SJCRH30 (cell line): ENCODE data around the gene CBLN1. TPM values are rescaled to one million over a fixed set of nuclear protein-coding genes. Genes with fewer than 3 reads are reported as not detected.

Source experiments
- DNase-seq, 2 experiments: peaks; one replicate each; pipeline ENCODE4 v3.0.0-alpha.2; 2015 to 2020
- H3K27ac ChIP-seq: fragments of 250-450 bp; sonication (Bioruptor Pico); 2 replicates; pipeline ENCODE4 v1.5.1; 2020; ENCODE audit warnings: mild to moderate bottlenecking, moderate library complexity
- H3K27me3 ChIP-seq: fragments of 250-450 bp; sonication (Bioruptor Pico); 2 replicates; pipeline ENCODE4 v1.5.1; 2020; ENCODE audit warnings: mild to moderate bottlenecking, moderate library complexity
- H3K36me3 ChIP-seq: fragments of 250-450 bp; sonication (Bioruptor Pico); 2 replicates; pipeline ENCODE4 v1.5.1; 2020; ENCODE audit warnings: mild to moderate bottlenecking, moderate library complexity
- H3K4me1 ChIP-seq: fragments of 250-450 bp; sonication (Bioruptor Pico); 2 replicates; pipeline ENCODE4 v1.5.1; 2020; ENCODE audit warnings: mild to moderate bottlenecking, moderate library complexity
- H3K4me3 ChIP-seq: fragments of 250-450 bp; sonication (Bioruptor Pico); 2 replicates; pipeline ENCODE4 v1.5.1; 2020; ENCODE audit warnings: mild to moderate bottlenecking, moderate library complexity
- H3K9me3 ChIP-seq: fragments of 250-450 bp; sonication (Bioruptor Pico); replicated peaks from 2 replicates; pipeline ENCODE4 v1.5.1; 2020; ENCODE audit warnings: mild to moderate bottlenecking, moderate library complexity
- total RNA-seq: library from RNA; depleted of rRNA; stranded (reverse); fragments of >200 nt; shearing (Covaris generic); gene quantifications from 2 replicates; pipeline ENCODE4 v1.2.3, GENCODE V29; 2014

CBLN1 gene
- total RNA-seq, 1 experiment from 2014 or later: not detected

DNA sequence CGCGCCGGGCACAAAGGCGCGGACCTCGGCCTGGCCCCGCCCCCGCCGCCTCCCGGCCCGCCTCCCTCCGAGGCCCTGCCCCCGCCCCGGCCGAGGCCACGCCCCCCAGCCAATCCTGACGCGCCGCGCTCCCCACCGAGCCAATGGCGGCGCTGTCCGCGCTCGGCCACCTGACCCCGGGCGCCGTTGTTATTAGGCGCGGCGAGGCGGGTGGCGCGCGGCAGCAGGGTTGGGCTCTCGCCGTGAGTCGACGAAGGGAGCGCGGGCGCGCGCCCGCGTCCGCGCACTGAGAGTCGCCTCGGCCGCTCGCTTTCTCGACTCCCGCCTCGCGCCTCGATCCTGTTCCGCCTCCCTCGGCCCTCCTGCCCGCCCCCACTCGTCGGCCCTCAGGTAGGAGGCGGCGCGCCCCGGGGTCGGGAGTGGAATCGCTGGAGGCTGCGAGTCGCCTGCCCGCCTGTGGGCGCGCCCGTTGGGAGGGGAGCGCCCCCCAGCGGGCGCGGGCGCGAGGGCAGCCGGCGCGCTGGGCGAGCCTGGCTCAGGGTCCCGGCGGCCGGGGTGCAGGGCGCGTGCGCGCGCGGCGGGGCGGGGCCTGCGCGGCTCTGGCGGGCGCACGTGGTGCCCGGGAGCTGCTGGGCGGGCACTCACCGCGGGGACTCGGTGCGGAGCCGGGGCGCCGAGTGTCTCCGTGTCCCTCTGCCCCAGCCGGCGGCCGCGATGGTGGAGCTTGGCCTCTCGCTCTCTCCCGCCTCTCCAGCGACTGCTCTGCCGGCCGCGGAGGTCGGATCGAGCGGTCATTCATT lies 405 bp upstream of the CBLN1 start:
- H3K9me3 ChIP-seq: no peaks in the 10 kb centered on the region
- no peaks in the 10 kb centered on the region for H3K4me1 ChIP-seq
- H3K4me3 ChIP-seq: no peak overlapping the region
- no peaks in the 10 kb centered on the region for H3K27me3 ChIP-seq
- no peak overlapping the region for H3K27ac ChIP-seq
- DNase-seq: no peak
- H3K36me3 ChIP-seq: no peaks in the 10 kb centered on the region

DNA sequence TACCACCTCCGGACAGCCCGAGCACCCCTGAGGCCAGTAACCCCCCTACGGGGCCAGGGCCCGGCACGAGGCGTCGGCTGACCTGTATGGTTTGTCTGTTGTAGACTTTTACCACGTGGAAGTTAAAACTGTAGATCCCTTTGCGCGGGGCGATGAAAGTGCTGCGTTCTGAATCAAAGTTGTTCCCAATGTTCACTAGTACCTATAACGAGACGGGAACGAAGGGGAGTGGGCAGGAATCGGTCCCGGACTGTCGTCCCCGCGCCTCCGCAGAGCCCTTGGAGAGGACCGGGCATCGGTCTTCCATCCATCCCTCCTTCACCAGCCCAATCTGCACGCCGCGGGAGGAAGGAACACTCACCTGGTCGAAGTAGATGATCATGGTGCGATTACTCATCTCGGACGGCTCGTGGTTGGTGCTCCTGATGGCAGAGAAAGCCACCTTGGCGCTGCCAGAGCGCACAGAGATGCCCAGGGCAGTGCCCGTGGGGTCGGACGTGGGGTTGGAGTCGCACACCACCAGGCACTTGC lies 732 bp downstream of the CBLN1 start:
- Histone ChIP-seq H3K27ac (no peak overlapping the region), H3K36me3 (no peaks in the 10 kb centered on the region), H3K4me1 (no peaks in the 10 kb centered on the region), H3K4me3 (no peak overlapping the region), H3K9me3 (no peaks in the 10 kb centered on the region), H3K27me3 (no peaks in the 10 kb centered on the region)
- DNase-seq: no peak

DNA sequence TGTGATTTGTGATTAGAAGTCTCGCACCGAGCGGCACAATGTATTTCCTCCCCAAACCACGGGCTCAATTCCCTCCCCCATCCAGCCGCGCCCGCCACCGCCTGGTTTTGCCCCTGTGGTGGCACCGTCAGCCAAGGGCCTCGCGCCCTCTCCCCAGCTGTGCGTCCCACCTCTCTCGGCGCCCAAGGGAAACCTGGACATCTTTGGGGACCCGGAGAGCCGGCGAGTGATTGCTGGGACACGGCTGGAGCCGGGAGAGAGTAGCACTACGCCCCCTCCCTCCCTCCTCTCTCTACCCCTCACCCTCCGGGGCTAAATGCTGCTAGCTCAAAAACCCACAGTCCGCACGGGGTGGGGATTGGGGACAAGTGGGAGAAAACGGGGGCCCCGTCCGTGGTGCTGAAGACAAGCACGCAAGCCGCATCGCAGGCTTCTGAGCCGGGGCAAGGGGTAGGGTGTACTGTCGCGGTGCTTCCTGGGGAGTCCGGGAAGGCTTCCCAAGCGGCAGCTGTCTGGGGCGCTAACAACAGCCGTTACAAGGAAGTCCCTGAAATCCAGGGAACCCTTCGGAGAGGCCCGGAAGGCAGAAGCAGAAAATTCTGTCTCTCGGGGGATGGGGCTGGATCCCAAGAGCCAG lies 1.4 kb downstream of the CBLN1 start:
- Histone ChIP-seq H3K9me3 (no peaks in the 10 kb centered on the region), H3K4me1 (no peaks in the 10 kb centered on the region), H3K36me3 (no peaks in the 10 kb centered on the region), H3K27me3 (no peaks in the 10 kb centered on the region), H3K4me3 (no peak overlapping the region), H3K27ac (no peak overlapping the region)
- DNase-seq: no peak

DNA sequence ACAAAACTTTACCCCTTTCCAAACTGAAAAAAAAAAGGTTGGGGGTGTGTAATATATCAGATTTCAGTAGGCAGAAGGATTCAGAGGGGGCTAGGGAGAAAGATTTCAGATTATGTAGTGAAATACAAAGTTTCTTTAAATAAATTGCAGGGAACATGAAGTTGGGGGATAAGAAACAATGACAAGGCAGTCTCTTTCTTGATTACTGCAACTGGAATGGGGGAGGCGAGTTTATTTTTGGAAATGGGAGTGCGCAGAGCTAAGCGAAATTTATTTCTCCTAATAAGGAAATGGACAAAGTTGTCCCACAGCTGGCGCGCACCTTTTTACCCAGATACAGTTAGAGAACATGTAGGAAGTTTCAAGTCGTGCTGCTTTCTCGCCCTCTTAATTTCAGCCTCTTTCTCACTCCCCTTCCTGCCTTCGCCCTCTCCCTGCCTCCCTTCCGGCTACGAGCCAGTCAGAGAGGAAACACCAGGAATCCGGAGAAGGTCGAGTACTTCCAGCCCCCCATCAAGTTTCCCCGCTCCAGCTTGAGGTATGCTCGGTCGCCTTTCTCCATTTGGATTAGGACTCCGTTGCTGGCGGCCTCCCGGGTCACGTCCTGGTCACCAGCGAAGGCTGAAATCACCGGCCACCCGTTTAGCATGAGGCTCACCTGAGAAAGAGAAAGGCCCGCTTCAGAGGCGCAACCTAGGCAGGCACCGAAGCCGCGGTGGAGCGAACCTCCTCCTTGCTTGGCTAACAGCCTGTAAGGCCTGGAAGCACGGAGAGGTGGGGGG lies 2.5 kb downstream of the CBLN1 start:
- Histone ChIP-seq H3K27ac (no peak overlapping the region), H3K27me3 (no peaks in the 10 kb centered on the region), H3K9me3 (no peaks in the 10 kb centered on the region), H3K4me3 (no peak overlapping the region), H3K36me3 (no peaks in the 10 kb centered on the region), H3K4me1 (no peaks in the 10 kb centered on the region)
- no peak for DNase-seq

DNA sequence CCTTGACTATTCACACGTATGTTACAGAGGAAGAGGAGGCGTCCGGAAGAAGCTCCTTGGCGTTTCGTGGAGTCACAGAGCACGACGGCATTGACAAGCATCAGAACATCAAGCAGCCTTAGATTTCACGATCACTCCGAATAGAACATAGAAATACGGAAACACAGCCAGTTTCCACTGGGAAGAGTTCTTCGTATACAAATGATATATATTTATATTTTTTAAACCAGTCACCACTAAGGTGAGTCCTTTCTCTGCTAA lies 3.1 kb downstream of the CBLN1 start:
- no peak overlapping the region for H3K27ac ChIP-seq
- no peak for DNase-seq
- H3K9me3 ChIP-seq: no peaks in the 10 kb centered on the region
- H3K27me3 ChIP-seq: no peaks in the 10 kb centered on the region
- no peaks in the 10 kb centered on the region for H3K36me3 ChIP-seq
- H3K4me3 ChIP-seq: no peak overlapping the region
- no peaks in the 10 kb centered on the region for H3K4me1 ChIP-seq

DNA sequence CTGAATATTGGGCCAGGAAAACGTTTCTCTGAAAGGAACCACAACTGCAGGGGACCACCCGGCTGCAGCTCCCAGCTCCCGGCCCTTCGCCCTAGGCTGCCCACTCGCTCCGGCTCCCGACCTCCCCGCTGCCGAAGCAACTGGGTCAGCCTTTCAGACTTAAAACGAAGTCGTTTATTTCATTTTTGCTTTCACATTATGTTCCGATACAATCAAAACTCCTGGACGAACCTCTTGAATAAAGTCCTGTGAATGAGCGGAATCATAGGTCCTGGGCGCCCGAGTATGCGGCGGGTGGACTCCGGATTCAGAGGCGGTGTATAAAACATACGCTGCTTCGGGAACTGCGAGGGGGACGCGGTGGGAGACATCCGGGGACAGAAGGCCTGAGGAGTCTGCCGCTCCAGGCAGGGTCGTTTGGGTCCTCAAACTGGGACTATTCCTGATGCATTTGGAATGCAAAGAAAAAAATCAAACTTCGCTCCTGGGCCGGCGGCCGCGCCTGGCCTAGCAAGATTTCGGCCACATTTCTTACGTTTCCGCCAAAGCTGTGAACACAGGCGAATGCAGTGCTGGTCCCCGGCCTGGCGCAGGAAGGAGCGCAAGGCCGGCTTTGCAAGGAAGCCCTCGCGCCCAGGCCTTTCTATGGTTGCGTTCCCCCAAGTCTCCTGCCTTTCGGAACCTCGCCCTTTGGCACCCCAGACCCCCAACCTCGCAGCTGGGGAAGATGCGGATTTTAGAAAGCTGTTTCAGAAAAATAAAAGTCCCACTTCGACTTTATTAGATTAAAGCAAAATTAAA lies 3.7 kb downstream of the CBLN1 start:
- DNase-seq: no peak
- Histone ChIP-seq H3K9me3 (no peaks in the 10 kb centered on the region), H3K4me1 (no peaks in the 10 kb centered on the region), H3K4me3 (no peak overlapping the region), H3K27me3 (no peaks in the 10 kb centered on the region), H3K27ac (no peak overlapping the region), H3K36me3 (no peaks in the 10 kb centered on the region)

DNA sequence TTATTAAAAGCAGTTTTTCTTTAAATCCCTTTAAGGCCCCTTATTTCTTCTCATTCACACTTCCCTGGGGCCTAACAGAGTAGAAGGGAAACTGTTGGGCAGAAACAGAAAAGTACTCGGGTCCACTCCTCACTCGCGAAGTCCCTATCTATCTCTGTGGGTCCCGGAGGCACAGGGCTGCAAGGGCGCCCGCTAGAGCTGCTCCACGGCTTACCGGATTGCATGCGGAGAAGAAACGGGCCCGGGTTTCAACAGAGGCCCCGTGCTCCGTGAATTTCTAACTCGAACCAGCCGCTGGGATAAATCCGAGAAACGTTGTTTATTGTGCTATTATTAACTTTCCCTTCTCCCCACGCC lies 4.3 kb downstream of the CBLN1 start:
- no peaks in the 10 kb centered on the region for H3K27me3 ChIP-seq
- no peaks in the 10 kb centered on the region for H3K36me3 ChIP-seq
- DNase-seq: no peak

DNA sequence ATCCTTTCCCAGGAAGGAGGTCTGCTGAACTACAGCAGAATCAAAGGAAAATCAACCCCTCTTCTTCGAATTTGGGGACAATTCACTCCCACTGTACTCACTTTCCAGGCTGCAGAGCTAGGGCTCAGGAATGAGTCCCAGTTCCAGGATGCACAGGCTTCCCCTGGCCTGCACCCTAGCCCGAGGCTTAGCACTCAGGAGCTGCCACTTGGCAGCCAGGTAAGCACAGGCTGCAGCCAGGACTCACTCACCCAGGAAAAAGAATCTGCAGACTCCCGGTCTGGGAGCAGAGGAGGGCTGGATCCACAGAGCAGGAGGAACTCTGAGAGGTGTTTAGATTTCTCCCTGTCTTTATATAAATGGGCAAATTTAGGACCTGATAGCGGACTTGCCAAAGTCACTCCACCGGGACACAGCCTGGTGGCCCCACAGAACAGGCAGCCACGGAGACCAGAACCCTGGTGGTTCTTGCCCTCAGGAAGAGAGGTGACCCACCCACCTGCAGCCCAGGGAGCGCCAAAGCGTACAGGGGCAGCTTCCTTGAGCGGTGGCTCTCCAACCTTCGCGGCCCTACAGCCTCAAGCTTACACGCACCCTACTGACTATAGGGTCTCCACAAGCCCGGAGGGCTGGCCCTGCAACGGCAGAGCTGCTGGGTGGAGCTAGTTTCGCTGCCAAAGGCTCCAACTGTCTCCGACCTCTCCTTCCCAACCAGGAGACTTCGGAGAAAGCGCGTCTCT lies 4.8 kb downstream of the CBLN1 start:
- Histone ChIP-seq H3K9me3 (no peaks in the 10 kb centered on the region), H3K27ac (no peak overlapping the region), H3K4me1 (no peaks in the 10 kb centered on the region), H3K27me3 (no peaks in the 10 kb centered on the region), H3K4me3 (no peak overlapping the region), H3K36me3 (no peaks in the 10 kb centered on the region)
- DNase-seq: no peak

More for the DNA sequence above, 4.3 kb downstream of the CBLN1 start:
- Histone ChIP-seq H3K4me1 (no peaks in the 10 kb centered on the region), H3K9me3 (no peaks in the 10 kb centered on the region), H3K4me3 (no peak overlapping the region), H3K27ac (no peak overlapping the region)

DNA sequence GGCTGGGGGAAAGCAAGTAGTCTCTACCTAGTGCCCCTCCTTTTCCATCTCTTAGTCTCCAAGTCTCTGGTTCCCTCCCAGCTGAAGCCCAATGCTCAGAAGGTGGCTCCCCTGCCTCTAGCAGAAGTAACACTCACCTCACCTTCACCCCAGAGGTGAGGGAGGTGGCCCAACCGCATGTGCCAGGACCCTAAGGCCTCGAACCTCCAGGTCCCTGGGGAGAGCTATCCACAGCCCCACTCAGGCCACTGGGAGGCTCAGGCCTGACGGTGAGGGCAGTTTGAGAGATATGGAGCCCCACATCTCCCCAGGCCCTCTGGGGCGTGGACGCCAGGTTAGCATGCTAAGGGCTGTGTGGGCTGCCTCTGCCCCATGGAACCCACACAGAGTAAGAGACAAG lies 5.8 kb downstream of the CBLN1 start:
- Histone ChIP-seq H3K27ac (no peak overlapping the region), H3K27me3 (no peaks in the 10 kb centered on the region), H3K4me3 (no peak overlapping the region), H3K9me3 (no peaks in the 10 kb centered on the region), H3K4me1 (no peaks in the 10 kb centered on the region), H3K36me3 (no peaks in the 10 kb centered on the region)
- DNase-seq: no peak

DNA sequence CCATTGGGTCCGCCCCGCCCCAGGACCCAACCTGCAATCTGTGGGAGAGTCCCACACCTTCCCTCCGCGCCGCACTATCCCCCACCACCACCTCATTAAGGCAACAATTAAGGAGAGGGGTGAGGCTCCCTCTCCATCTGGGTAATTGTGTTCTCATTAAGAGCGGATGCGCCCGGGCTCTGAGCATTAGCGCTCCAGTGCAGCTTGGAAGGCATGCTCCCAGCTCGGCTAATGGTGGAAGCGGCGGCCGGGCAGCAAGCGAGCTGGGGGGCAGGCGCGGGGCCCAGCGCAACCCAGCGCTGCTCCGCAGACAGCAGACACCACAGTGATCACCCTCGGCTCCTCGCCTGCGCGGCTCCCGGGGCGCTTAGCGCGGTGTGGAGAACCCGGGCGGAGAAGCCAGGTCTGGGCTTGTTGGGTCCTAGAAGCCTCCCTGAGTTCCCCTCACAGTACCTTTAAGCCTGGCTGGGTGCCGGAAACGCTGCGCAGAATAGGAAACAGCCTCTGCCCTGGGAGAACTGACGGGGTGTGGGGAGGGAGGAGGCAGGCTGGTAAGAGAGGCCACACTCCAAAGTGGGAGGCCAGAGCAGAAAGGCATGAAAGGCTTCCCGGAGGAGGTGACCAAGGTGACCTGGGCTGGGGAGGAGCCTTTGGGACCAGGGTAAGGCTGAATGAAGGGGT lies 6.4 kb downstream of the CBLN1 start:
- no peak for DNase-seq
- Histone ChIP-seq H3K27me3 (no peaks in the 10 kb centered on the region), H3K4me1 (no peaks in the 10 kb centered on the region), H3K27ac (no peak overlapping the region), H3K4me3 (no peak overlapping the region), H3K9me3 (no peaks in the 10 kb centered on the region), H3K36me3 (no peaks in the 10 kb centered on the region)

DNA sequence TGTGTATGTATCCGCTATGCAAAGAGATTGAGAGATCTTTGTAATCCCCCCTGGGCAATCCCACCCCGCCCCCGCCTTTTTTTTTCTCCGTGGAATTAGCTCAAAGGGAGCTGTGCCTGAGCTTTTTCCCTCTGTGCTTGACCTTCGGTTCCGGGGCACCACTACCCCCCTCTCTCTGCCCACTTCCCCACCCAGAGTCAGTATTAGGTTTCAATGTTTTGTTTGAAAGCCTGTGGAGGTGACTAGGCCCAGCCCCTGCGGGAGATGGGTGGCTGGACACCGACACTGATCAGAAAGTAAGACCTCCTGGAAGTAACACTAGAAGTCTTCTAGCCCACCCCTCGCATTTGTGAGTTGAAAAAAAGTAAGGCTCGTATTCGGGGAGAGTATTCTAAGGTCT lies 7.0 kb downstream of the CBLN1 start:
- no peak for DNase-seq
- Histone ChIP-seq H3K9me3 (no peaks in the 10 kb centered on the region), H3K27ac (no peak overlapping the region), H3K4me3 (no peak overlapping the region), H3K27me3 (no peaks in the 10 kb centered on the region), H3K36me3 (no peaks in the 10 kb centered on the region), H3K4me1 (no peaks in the 10 kb centered on the region)

DNA sequence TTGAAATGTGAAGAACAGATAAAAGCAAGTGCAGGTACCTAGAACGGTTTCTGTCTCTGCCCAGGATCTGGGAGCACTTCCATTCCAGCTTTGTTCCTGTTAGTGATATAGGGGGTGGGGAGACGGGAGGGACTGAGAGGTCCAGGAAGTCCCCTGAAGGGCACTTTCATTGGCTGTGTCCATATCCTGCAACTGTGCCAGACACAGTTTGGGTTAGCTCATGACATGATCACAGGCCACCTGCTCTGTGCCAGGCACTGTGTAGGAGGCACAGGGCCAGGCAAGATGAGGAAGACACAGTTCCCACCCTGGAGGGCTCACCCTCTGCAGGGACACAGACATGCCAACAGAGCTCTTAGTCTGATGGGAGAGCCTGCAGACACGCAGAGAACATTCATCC lies 7.9 kb downstream of the CBLN1 start:
- DNase-seq: no peak
- H3K27ac ChIP-seq: no peak overlapping the region
- no peaks in the 10 kb centered on the region for H3K27me3 ChIP-seq

DNA sequence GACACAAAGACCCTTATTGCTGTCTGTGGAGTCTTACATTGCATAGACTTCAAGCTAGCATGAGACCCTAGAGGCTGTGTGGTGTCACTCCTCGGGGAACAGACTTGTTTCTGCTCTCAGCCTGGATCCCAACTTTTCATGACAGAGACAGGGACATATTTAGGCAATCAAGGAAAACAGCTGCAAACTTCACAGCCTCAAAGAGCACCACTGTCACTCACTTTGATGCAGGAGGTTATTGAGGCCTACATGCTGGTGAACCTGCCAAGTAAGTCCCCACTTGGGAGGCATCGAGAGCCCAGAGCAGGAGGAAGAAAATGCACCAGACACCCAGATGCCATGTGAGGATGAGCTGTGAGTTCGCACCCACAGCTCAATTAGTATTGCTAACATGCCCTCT lies 10.3 kb downstream of the CBLN1 start:
- Histone ChIP-seq H3K27ac (no peak overlapping the region), H3K36me3 (no peaks in the 10 kb centered on the region), H3K27me3 (no peaks in the 10 kb centered on the region), H3K4me1 (no peaks in the 10 kb centered on the region), H3K9me3 (no peaks in the 10 kb centered on the region; the same call in 1 of the 2 replicates), H3K4me3 (no peak overlapping the region)
- no peak for DNase-seq

More for the DNA sequence above, 7.9 kb downstream of the CBLN1 start:
- Histone ChIP-seq H3K36me3 (no peaks in the 10 kb centered on the region), H3K9me3 (no peaks in the 10 kb centered on the region), H3K4me3 (no peak overlapping the region), H3K4me1 (no peaks in the 10 kb centered on the region)

DNA sequence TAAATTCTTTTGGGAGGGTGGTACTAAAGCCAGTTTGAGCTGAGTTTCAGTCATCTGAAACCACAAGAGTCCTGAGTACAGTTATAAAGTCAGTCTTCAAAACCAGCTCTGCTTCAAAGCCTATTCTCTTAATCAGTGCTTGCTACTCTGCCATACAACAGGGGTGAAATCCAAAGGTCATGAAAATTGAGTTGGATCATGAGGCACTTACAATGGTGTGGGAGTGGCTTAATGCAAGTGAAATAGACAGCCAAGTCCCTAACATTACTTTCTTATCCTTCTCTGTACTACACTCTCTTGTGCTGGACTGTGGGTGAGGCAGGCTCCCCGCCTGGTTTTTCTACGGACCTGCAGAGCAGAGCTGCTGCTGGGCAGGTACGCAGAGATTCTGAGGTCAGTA lies 12.4 kb downstream of the CBLN1 start:
- no peak overlapping the region for H3K27ac ChIP-seq
- no peaks in the 10 kb centered on the region; the same call in 1 of the 2 replicates for H3K9me3 ChIP-seq
- H3K4me1 ChIP-seq: no peaks in the 10 kb centered on the region
- no peaks in the 10 kb centered on the region for H3K36me3 ChIP-seq
- DNase-seq: no peak
- no peak overlapping the region for H3K4me3 ChIP-seq
- no peaks in the 10 kb centered on the region for H3K27me3 ChIP-seq
